GM12878 (cell line): Measurements from ENCODE around the gene SLIRP. TPM values are rescaled to one million over a fixed set of nuclear protein-coding genes. Genes with fewer than 3 reads are reported as not detected.

Experiments used
- ATAC-seq: fragments of 200-7000 bp; cut with Tn5 transposase; 3 replicates; pipeline ENCODE4 v1.9.1; 2020; ENCODE audit warnings: mild to moderate bottlenecking, moderate library complexity
- BruUV-seq: library from RNA; stranded (reverse); fragments of 400-500 nt; replicated peaks from 2 replicates; lab custom pipeline; 2021; lab: Mats Ljungman, UMichigan
- CTCF ChIA-PET: fragments of 300-600 bp; sonication (Branson Sonifier 250); formaldehyde crosslinking; extraction: SDS; loops from one replicate; lab custom pipeline; 2021; ENCODE audit warnings: inconsistent platforms; lab: Yijun Ruan, JAX
- POLR2A ChIA-PET: fragments of 350-600 bp; formaldehyde crosslinking; extraction: SDS; loops from one replicate; lab custom pipeline; 2021; ENCODE audit warnings: inconsistent platforms; lab: Charles Lee
- RAD21 ChIA-PET: fragments of 300-600 bp; sonication (Branson Sonifier 250); formaldehyde crosslinking; loops from one replicate; lab custom pipeline; 2023; ENCODE audit warnings: antibody characterized with exemption; ENCODE audit not compliant: unreplicated experiment; lab: Charles Lee
- SMC1A ChIA-PET: fragments of 300-600 bp; sonication (Branson Sonifier 250); formaldehyde crosslinking; loops from one replicate; lab custom pipeline; 2023; ENCODE audit not compliant: unreplicated experiment, uncharacterized antibody; lab: Charles Lee
- DNase-seq: peaks from one replicate; pipeline ENCODE4 v3.0.0-alpha.2; 2011; ENCODE audit warnings: low read depth, low spot score
- FAIRE-seq: peaks from 3 replicates; lab custom pipeline; 2011; peaks lifted over from hg19 to GRCh38; lab: Jason Lieb, UNC
- H2AFZ ChIP-seq: 2 replicates; pipeline ENCODE4 v1.6.0; 2011; ENCODE audit warnings: low read depth, low read length, control low read depth; ENCODE audit not compliant: control insufficient read depth
- H3K27ac ChIP-seq: 2 replicates; pipeline ENCODE4 v1.5.1; 2011; ENCODE audit warnings: control low read depth; ENCODE audit not compliant: control insufficient read depth, insufficient read depth
- H3K27me3 ChIP-seq, 2 experiments: replicated peaks in 1 of 2; 2 replicates each; pipeline versions ENCODE4 v1.6.0 to v1.6.1; 2011; ENCODE audit warnings: low read length in 1 of 2; ENCODE audit not compliant: control insufficient read depth in 2 of 2, insufficient read depth in 2 of 2
- H3K36me3 ChIP-seq, 2 experiments: 2 replicates each; pipeline ENCODE4 v1.5.1; 2011; ENCODE audit warnings: low read length in 1 of 2; ENCODE audit not compliant: control insufficient read depth in 2 of 2, insufficient read depth in 2 of 2
- H3K4me1 ChIP-seq: 2 replicates; pipeline ENCODE4 v1.6.1; 2011; ENCODE audit warnings: mild to moderate bottlenecking, low read length, moderate library complexity, mixed read lengths; ENCODE audit not compliant: control insufficient read depth, insufficient read depth
- H3K4me2 ChIP-seq: 2 replicates; pipeline ENCODE4 v1.6.0; 2011; ENCODE audit warnings: control low read depth; ENCODE audit not compliant: control insufficient read depth, insufficient read depth
- H3K4me3 ChIP-seq: fragments of 200-600 bp; sonication (generic); 2 replicates; pipeline ENCODE4 v1.5.1; 2016
- H3K79me2 ChIP-seq: 2 replicates; pipeline ENCODE4 v1.6.0; 2011; ENCODE audit warnings: low read length; ENCODE audit not compliant: control insufficient read depth, insufficient read depth
- H3K9ac ChIP-seq: 2 replicates; pipeline ENCODE4 v1.8.0; 2011; ENCODE audit warnings: low read length, control low read depth, mixed read lengths; ENCODE audit not compliant: control insufficient read depth, insufficient read depth
- H3K9me3 ChIP-seq: replicated peaks from 3 replicates; pipeline ENCODE4 v1.5.1; 2011; ENCODE audit warnings: mild to moderate bottlenecking, low read length; ENCODE audit not compliant: control insufficient read depth, insufficient read depth
- H4K20me1 ChIP-seq: 2 replicates; pipeline ENCODE4 v1.6.0; 2011; ENCODE audit not compliant: control insufficient read depth, insufficient read depth
- ASH2L ChIP-seq: fragments of 300-600, 200-600 bp; sonication (generic); IDR thresholded peaks from 2 replicates; pipeline ENCODE4 v1.6.1; 2017; ENCODE audit warnings: low read depth, mild to moderate bottlenecking, borderline replicate concordance
- BACH1 ChIP-seq: fragments of 450-650 bp; IDR thresholded peaks from 2 replicates; pipeline ENCODE4 v1.6.1; 2017; ENCODE audit warnings: mild to moderate bottlenecking, borderline replicate concordance
- BHLHE40 ChIP-seq, 2 experiments: fragments of 450-650 bp in 1 of 2; IDR thresholded peaks; 2 replicates each; pipeline ENCODE4 v1.6.1; 2011 to 2017; ENCODE audit warnings: low read depth in 2 of 2, borderline replicate concordance in 1 of 2, improper control_type of control experiment in 1 of 2, low read length in 1 of 2, mild to moderate bottlenecking in 1 of 2
- CREM ChIP-seq: IDR thresholded peaks from 2 replicates; pipeline ENCODE4 v1.6.1; 2014; ENCODE audit warnings: antibody characterized with exemption, low read depth
- E2F4 ChIP-seq: IDR thresholded peaks from 2 replicates; pipeline ENCODE4 v1.6.1; 2012; ENCODE audit warnings: low read depth, low read length, improper control_type of control experiment
- HSF1 ChIP-seq: fragments of 150-350 bp; IDR thresholded peaks from 2 replicates; pipeline ENCODE4 v1.6.1; 2014; ENCODE audit warnings: mild to moderate bottlenecking, low read depth, low read length
- MLLT1 ChIP-seq: fragments of 450-650 bp; IDR thresholded peaks from 2 replicates; pipeline ENCODE4 v1.6.1; 2016; ENCODE audit warnings: mild to moderate bottlenecking
- MTA3 ChIP-seq: IDR thresholded peaks from 2 replicates; pipeline ENCODE4 v1.6.1; 2012; ENCODE audit warnings: low read length, inconsistent platforms, borderline replicate concordance
- MYC ChIP-seq: IDR thresholded peaks from 2 replicates; pipeline ENCODE4 v1.6.1; 2011; ENCODE audit warnings: mild to moderate bottlenecking, low read length, moderate library complexity, inconsistent platforms; ENCODE audit not compliant: insufficient read depth, insufficient replicate concordance, insufficient read length, severe bottlenecking
- PML ChIP-seq: IDR thresholded peaks from 2 replicates; pipeline ENCODE4 v1.6.1; 2012; ENCODE audit warnings: low read length, inconsistent platforms
- RCOR1 ChIP-seq: conservative IDR thresholded peaks from 2 replicates; pipeline ENCODE4 v1.6.1; 2012; ENCODE audit warnings: low read depth, low read length, improper control_type of control experiment
- RFX5 ChIP-seq: IDR thresholded peaks from 2 replicates; pipeline ENCODE4 v1.6.1; 2011; ENCODE audit warnings: low read depth, low read length, improper control_type of control experiment
- RUNX3 ChIP-seq: IDR thresholded peaks from 2 replicates; pipeline ENCODE4 v1.6.1; 2012; ENCODE audit warnings: low read length, inconsistent platforms
- SRF ChIP-seq, 2 experiments: IDR thresholded peaks; 2 replicates each; pipeline ENCODE4 v1.6.1; 2011; ENCODE audit warnings: low read depth in 2 of 2, low read length in 2 of 2, mild to moderate bottlenecking in 1 of 2, moderate library complexity in 1 of 2
- WGBS: methylation state at CpG from one replicate; pipeline ENCODE4 v1.1.6; 2016; ENCODE audit warnings: low lambda C conversion rate; ENCODE audit not compliant: insufficient replicate concordance, insufficient coverage; ENCODE audit errors: missing lambda C conversion rate; 5-methylcytosine and 5-hydroxymethylcytosine counted together
- in situ Hi-C: fragments of 300-500 bp; cut with MboI; formaldehyde crosslinking; loops from 9 replicates; pipeline ENCODE4 v1.14.3; 2018; ENCODE audit warnings: mixed read lengths
- intact Hi-C: fragments of 100-400 bp; cut with micrococcal nuclease; formaldehyde crosslinking; loops from one replicate; pipeline ENCODE4 v1.14.2; 2022; ENCODE audit not compliant: unreplicated experiment
- polyA plus RNA-seq, 11 experiments: library from polyadenylated mRNA; depleted of rRNA in 4 of 11; unstranded in 6 of 11; stranded (reverse) in 5 of 11; fragments of >200 nt; fragmentation: Nextera tagmentation in 4 of 11; fragmentation: Illumina TruSeq in 1 of 11; extraction: Ambion mirVana in 4 of 11; extraction: Trizol in 1 of 11; gene quantifications; 1 replicate in 1 of 11; 2 replicates in 10 of 11; pipeline versions ENCODE4 v1.2.1 to v1.2.3, GENCODE V29; 2011 to 2016; ENCODE audit warnings: inconsistent platforms in 2 of 11, missing spikeins in 2 of 11, low read depth in 1 of 11
- total RNA-seq, 4 experiments: library from RNA; depleted of rRNA in 3 of 4; stranded (reverse); fragments of >200 nt in 3 of 4; fragmentation: Illumina TruSeq in 1 of 4; extraction: Trizol in 1 of 4; gene quantifications; 2 replicates each; pipeline versions ENCODE4 v1.2.1 to v1.2.3, GENCODE V29; 2013 to 2021

The SLIRP gene
- total and polyA plus RNA-seq, 10 of the 15 experiments (the other 5 are each of a cell fraction or from before 2014, with no cell fraction given), result 196 to 1,510 (median 596) TPM

GRCh38 chr14:77738559-77739250 lies 30.8 kb downstream of the SLIRP start:
- Histone ChIP-seq H4K20me1 (no peaks in the 10 kb centered on the region), H3K27ac (no peak overlapping the region), H3K9ac (no peak overlapping the region), H3K9me3 (no peaks in the 10 kb centered on the region), H3K36me3 (peaks cover 4 to 29% of the 10 kb centered on the region in 2 experiments; a peak in 3 of 4 replicates), H3K4me1 (no peaks in the 10 kb centered on the region), H3K4me2 (no peak overlapping the region), H3K27me3 (no peaks in the 10 kb centered on the region), H3K4me3 (no peak overlapping the region), H2AFZ (no peak overlapping the region), H3K79me2 (peaks cover 3% of the 10 kb centered on the region; the same call in 1 of the 2 replicates)
- RAD21 ChIA-PET, result interaction anchor here (0.6 kb wide), 1 partner anchor 20 kb away, joined by 3 read pairs; no protein-coding TSS in a partner anchor
- ATAC-seq, result no peak
- in situ Hi-C loops, result no loop called here
- SMC1A ChIA-PET, result no interaction called here
- 8% methylated on average over 7 of the region's 7 CpGs for whole genome bisulfite sequencing
- FAIRE-seq, result no peak
- POLR2A ChIA-PET, result interaction anchor here (0.6 kb wide), 1 partner anchor 42 kb away, joined by 3 read pairs; no protein-coding TSS in a partner anchor
- TF ChIP-seq ASH2L, result no peak
- no peak for TF ChIP-seq RCOR1
- no peak for TF ChIP-seq CREM
- TF ChIP-seq SRF (IDR thresholded peaks at IDR 0.05; ENCODE audit: low read depth in 2 of 2, low read length in 2 of 2), result no peak
- TF ChIP-seq BACH1, result no peak
- no peak for TF ChIP-seq MYC
- TF ChIP-seq E2F4, result no peak
- TF ChIP-seq PML, result no peak
- TF ChIP-seq RUNX3, result no peak
- TF ChIP-seq RFX5, result no peak
- TF ChIP-seq BHLHE40 (IDR thresholded peaks at IDR 0.05; ENCODE audit: borderline replicate concordance in 1 of 2, low read depth in 2 of 2, low read length in 1 of 2), result no peak
- no peak for TF ChIP-seq MLLT1
- TF ChIP-seq MTA3, result no peak
- no peak for TF ChIP-seq HSF1
- DNase-seq, result no peak
- intact Hi-C loops, result no loop called here
- BruUV-seq, result no TSS peak
- CTCF ChIA-PET, result interaction anchor here (1.1 kb wide), 1 partner anchor 423 kb away, joined by 3 read pairs; no protein-coding TSS in a partner anchor
